Activated CD8-positive, alpha-beta memory T cell treated with anti-CD3 and anti-CD28 coated beads, Interleukin-2, amount 50 U/mL, for 4 hours (primary cell): ENCODE measurements around the gene GPR63.
A peak's percentile ranks its signal among the peaks of the same experiment; 100 is the strongest.
"Not testable (repeated sequence)": the region's sequence is repeated elsewhere in the genome, so short reads cannot be mapped to it uniquely, and the experiment has no call there.

ENCODE experiments used
- DNase-seq: peaks from one replicate; pipeline ENCODE4 v3.0.0-alpha.2; 2020

GPR63 gene

GRCh38 chr6:96837081-96837971, at the start of gene GPR63:
TSS of gene GPR63 (minus strand) at chr6:96837477. CDS start at chr6:96799731, 37,746 bp downstream.
- DNase-seq, result peak; percentile 62

- DNase-seq, result no peak
Observed at GRCh38 chr6:96886519-96886918, 49.2 kb upstream of the GPR63 start.

- DNase-seq, result not testable (repeated sequence)
Observed at GRCh38 chr6:96885187-96885631, 47.9 kb upstream of the GPR63 start.

GRCh38 chr6:96878143-96878542, 40.9 kb upstream of the GPR63 start:
- DNase-seq, result no peak

GRCh38 chr6:96876886-96877545, 39.7 kb upstream of the GPR63 start:
- no peak for DNase-seq

- no peak for DNase-seq
Observed at GRCh38 chr6:96872976-96873375, 35.7 kb upstream of the GPR63 start.

GRCh38 chr6:96865055-96865405, 27.8 kb upstream of the GPR63 start:
- no peak for DNase-seq

GRCh38 chr6:96864216-96865054, 27.2 kb upstream of the GPR63 start:
- no peak for DNase-seq

GRCh38 chr6:96862560-96862959, 25.3 kb upstream of the GPR63 start:
- DNase-seq, result no peak

- no peak for DNase-seq
Observed at GRCh38 chr6:96861588-96861987, 24.3 kb upstream of the GPR63 start.

- no peak for DNase-seq
Observed at GRCh38 chr6:96856856-96857255, 19.6 kb upstream of the GPR63 start.

- no peak for DNase-seq
Observed at GRCh38 chr6:96853083-96853482, 15.8 kb upstream of the GPR63 start.

- DNase-seq, result no peak
Observed at GRCh38 chr6:96852605-96853004, 15.3 kb upstream of the GPR63 start.

GRCh38 chr6:96851858-96852257, 14.6 kb upstream of the GPR63 start:
- DNase-seq, result no peak

GRCh38 chr6:96849615-96850014, 12.3 kb upstream of the GPR63 start:
- DNase-seq, result no peak

- DNase-seq, result no peak
Observed at GRCh38 chr6:96844530-96844929, 7.3 kb upstream of the GPR63 start.

GRCh38 chr6:96841345-96841744, 4.1 kb upstream of the GPR63 start:
- DNase-seq, result no peak

- peak; percentile 15 for DNase-seq
Observed at GRCh38 chr6:96836631-96837080, 621 bp downstream of the GPR63 start.

- no peak for DNase-seq
Observed at GRCh38 chr6:96834070-96834469, 3.2 kb downstream of the GPR63 start.

- DNase-seq, result no peak
Observed at GRCh38 chr6:96832780-96833179, 4.5 kb downstream of the GPR63 start.

GRCh38 chr6:96826865-96827264, 10.4 kb downstream of the GPR63 start:
- no peak for DNase-seq

GRCh38 chr6:96823743-96824142, 13.5 kb downstream of the GPR63 start:
- DNase-seq, result no peak

- no peak for DNase-seq
Observed at GRCh38 chr6:96821034-96821433, 16.2 kb downstream of the GPR63 start.
